Body of pancreas (tissue), 4 donors: ENCODE measurements around the gene ELP1.

ENCODE experiments used
- CTCF ChIP-seq, 7 experiments: fragments of 450-650 bp in 4 of 7; fragments of 200-600 bp in 3 of 7; sonication (generic) in 3 of 7; IDR thresholded peaks; one replicate each; pipeline ENCODE4 v1.5.1; 2016 to 2019; ENCODE audit warnings: antibody characterized with exemption in 7 of 7
- POLR2A ChIP-seq, 3 donors: fragments of 450-650 bp; IDR thresholded peaks; one replicate each; pipeline ENCODE4 v1.6.1; 2016; ENCODE audit warnings: antibody characterized with exemption in 3 of 3, mild to moderate bottlenecking in 2 of 3

GRCh38 chr9:108924466-108924865 lies 9.5 kb downstream of the ELP1 start:
- TF ChIP-seq CTCF (IDR thresholded peaks at IDR 0.05): no peak
- TF ChIP-seq POLR2A (IDR thresholded peaks at IDR 0.05): no peak
